HT1080 (cell line): Measurements from ENCODE around the gene CNTNAP2. TPM values are rescaled to one million over a fixed set of nuclear protein-coding genes. Genes with fewer than 3 reads are reported as not detected.
A peak's percentile ranks its signal among the peaks of the same experiment; 100 is the strongest.

Source experiments
- DNase-seq: peaks from one replicate; pipeline ENCODE4 v3.0.0-alpha.2; 2015; ENCODE audit warnings: low read depth
- total RNA-seq: library from RNA; depleted of rRNA; stranded (reverse); fragments of >200 nt; shearing (Covaris generic); gene quantifications from 2 replicates; pipeline ENCODE4 v1.2.3, GENCODE V29; 2014

The CNTNAP2 gene
- total RNA-seq, 1 experiment from 2014 or later: not detected

- DNase-seq: no peak
Observed at GRCh38 chr7:146661929-146662328, 545.3 kb downstream of the CNTNAP2 start.

GRCh38 chr7:146665023-146665422 lies 548.4 kb downstream of the CNTNAP2 start:
- no peak for DNase-seq

- no peak for DNase-seq
Observed at GRCh38 chr7:146670532-146670931, 553.9 kb downstream of the CNTNAP2 start.

- DNase-seq: no peak
Observed at GRCh38 chr7:146681487-146681886, 564.9 kb downstream of the CNTNAP2 start.

- DNase-seq: peak; percentile 40
Observed at GRCh38 chr7:146683439-146683838, 566.8 kb downstream of the CNTNAP2 start.

- no peak for DNase-seq
Observed at GRCh38 chr7:146690987-146691386, 574.4 kb downstream of the CNTNAP2 start.

- no peak for DNase-seq
Observed at GRCh38 chr7:146698995-146699610, 582.5 kb downstream of the CNTNAP2 start.

- no peak for DNase-seq
Observed at GRCh38 chr7:146700015-146700560, 583.5 kb downstream of the CNTNAP2 start.

GRCh38 chr7:146701166-146701565 lies 584.6 kb downstream of the CNTNAP2 start:
- no peak for DNase-seq

GRCh38 chr7:146702898-146703297 lies 586.3 kb downstream of the CNTNAP2 start:
- no peak for DNase-seq

- DNase-seq: no peak
Observed at GRCh38 chr7:146709451-146710027, 592.9 kb downstream of the CNTNAP2 start.

GRCh38 chr7:146713205-146713604 lies 596.6 kb downstream of the CNTNAP2 start:
- DNase-seq: no peak

GRCh38 chr7:146713934-146714333 lies 597.3 kb downstream of the CNTNAP2 start:
- no peak for DNase-seq

- DNase-seq: no peak
Observed at GRCh38 chr7:146720195-146720594, 603.6 kb downstream of the CNTNAP2 start.

- no peak for DNase-seq
Observed at GRCh38 chr7:146722986-146723385, 606.4 kb downstream of the CNTNAP2 start.

GRCh38 chr7:146725520-146725919 lies 608.9 kb downstream of the CNTNAP2 start:
- DNase-seq: no peak

- DNase-seq: no peak
Observed at GRCh38 chr7:146728141-146728540, 611.5 kb downstream of the CNTNAP2 start.

GRCh38 chr7:146728611-146729010 lies 612.0 kb downstream of the CNTNAP2 start:
- DNase-seq: no peak

- no peak for DNase-seq
Observed at GRCh38 chr7:146731185-146731584, 614.6 kb downstream of the CNTNAP2 start.

- DNase-seq: no peak
Observed at GRCh38 chr7:146735992-146736391, 619.4 kb downstream of the CNTNAP2 start.

GRCh38 chr7:146736446-146737190 lies 620.0 kb downstream of the CNTNAP2 start:
- peak; percentile 14 for DNase-seq

GRCh38 chr7:146740039-146740438 lies 623.4 kb downstream of the CNTNAP2 start:
- no peak for DNase-seq
